HCT116 (cell line): Measurements from ENCODE around the gene KLK13. TPM values are rescaled to one million over a fixed set of nuclear protein-coding genes. Genes with fewer than 3 reads are reported as not detected.

Source experiments
- ATAC-seq: fragments of 200-7000 bp; cut with Tn5 transposase; 2 replicates; pipeline ENCODE4 v1.9.1; 2020; ENCODE audit warnings: mild to moderate bottlenecking, moderate library complexity
- BruUV-seq: library from RNA; stranded (reverse); fragments of 400-500 nt; replicated peaks from 2 replicates; lab custom pipeline; 2021; lab: Mats Ljungman, UMichigan
- CTCF ChIA-PET: fragments of 300-600 bp; sonication (Branson Sonifier 250); formaldehyde crosslinking; loops from one replicate; lab custom pipeline; 2021; ENCODE audit warnings: antibody characterized with exemption; lab: Charles Lee
- POLR2A ChIA-PET: fragments of 300-600, 350-600 bp; sonication (Branson Sonifier 250); formaldehyde crosslinking; loops from one replicate; lab custom pipeline; 2021; ENCODE audit warnings: antibody characterized with exemption; lab: Charles Lee
- RAD21 ChIA-PET, 2 experiments: fragments of 300-600 bp; sonication (Branson Sonifier 250); formaldehyde crosslinking; loops; one replicate each; lab custom pipeline; 2023; ENCODE audit warnings: low total read pairs in 2 of 2; ENCODE audit not compliant: uncharacterized antibody in 2 of 2, unreplicated experiment in 2 of 2, low non-redundant PET in 1 of 2; lab: Charles Lee
- DNase-seq: peaks from one replicate; pipeline ENCODE4 v3.0.0-alpha.2; 2010; ENCODE audit warnings: low read depth, low spot score
- H2AFZ ChIP-seq: fragments of 200-600 bp; shearing (Covaris generic), sonication (generic); 2 replicates; pipeline ENCODE4 v1.6.1; 2017; ENCODE audit warnings: low read depth, mixed run types, mixed read lengths, antibody characterized with exemption, low read length; ENCODE audit not compliant: poor library complexity, severe bottlenecking
- H3K27ac ChIP-seq: 2 replicates; pipeline ENCODE4 v1.5.1; 2012; ENCODE audit warnings: low read depth, low read length
- H3K27me3 ChIP-seq: fragments of 200-600 bp; sonication (generic); 2 replicates; pipeline ENCODE4 v1.6.1; 2016; ENCODE audit warnings: mixed run types, low read length, mixed read lengths; ENCODE audit not compliant: insufficient read depth
- H3K36me3 ChIP-seq, 2 experiments: fragments of 200-500 bp in 1 of 2; fragments of 200-600 bp in 1 of 2; sonication (Bioruptor generic) in 1 of 2; sonication (generic) in 1 of 2; 2 replicates each; pipeline versions ENCODE4 v1.5.1 to v1.6.1; 2014 to 2016; ENCODE audit warnings: low read length in 2 of 2, inconsistent platforms in 1 of 2, mixed read lengths in 1 of 2, mixed run types in 1 of 2; ENCODE audit not compliant: insufficient read depth in 2 of 2, control insufficient read depth in 1 of 2
- H3K4me1 ChIP-seq, 2 experiments: fragments of 200-600 bp in 1 of 2; sonication (generic) in 1 of 2; 2 replicates each; pipeline versions ENCODE4 v1.5.1 to v1.6.1; 2012 to 2017; ENCODE audit warnings: low read length in 2 of 2, inconsistent platforms in 1 of 2, mild to moderate bottlenecking in 1 of 2, mixed read lengths in 1 of 2, mixed run types in 1 of 2, moderate library complexity in 1 of 2; ENCODE audit not compliant: insufficient read depth in 2 of 2, control insufficient read depth in 1 of 2
- H3K4me2 ChIP-seq: fragments of 200-600 bp; sonication (generic); 2 replicates; pipeline ENCODE4 v1.6.1; 2017; ENCODE audit warnings: mixed run types, low read length, mixed read lengths
- H3K4me3 ChIP-seq, 2 experiments: fragments of 200-600 bp in 1 of 2; sonication (generic) in 1 of 2; replicated peaks in 1 of 2; 2 replicates each; pipeline ENCODE4 v1.5.1; 2011 to 2016; ENCODE audit warnings: low read length in 2 of 2, control low read depth in 1 of 2, low read depth in 1 of 2, mild to moderate bottlenecking in 1 of 2, mixed read lengths in 1 of 2, mixed run types in 1 of 2
- H3K79me2 ChIP-seq: fragments of 200-600 bp; sonication (generic); 2 replicates; pipeline ENCODE4 v1.6.1; 2017; ENCODE audit warnings: mild to moderate bottlenecking, mixed run types, low read length, moderate library complexity, mixed read lengths; ENCODE audit not compliant: insufficient read depth
- H3K9ac ChIP-seq: fragments of 200-600 bp; sonication (generic); 2 replicates; pipeline ENCODE4 v1.6.1; 2016; ENCODE audit warnings: low read length, mixed read lengths
- H3K9me2 ChIP-seq: fragments of 200-600 bp; sonication (generic), shearing (Covaris generic); 2 replicates; pipeline ENCODE4 v1.6.1; 2017; ENCODE audit warnings: mixed run types, mild to moderate bottlenecking, moderate library complexity; ENCODE audit not compliant: insufficient read depth
- H3K9me3 ChIP-seq, 2 experiments: fragments of 200-500 bp in 1 of 2; fragments of 200-600 bp in 1 of 2; sonication (Bioruptor generic) in 1 of 2; sonication (generic) in 1 of 2; 2 replicates each; pipeline ENCODE4 v1.6.1; 2014 to 2017; ENCODE audit warnings: low read length in 2 of 2, mixed read lengths in 2 of 2, inconsistent platforms in 1 of 2, low read depth in 1 of 2, mild to moderate bottlenecking in 1 of 2, mixed run types in 1 of 2, moderate library complexity in 1 of 2; ENCODE audit not compliant: control insufficient read depth in 1 of 2, insufficient read depth in 1 of 2
- H4K20me1 ChIP-seq: fragments of 200-600 bp; sonication (generic), shearing (Covaris generic); 2 replicates; pipeline ENCODE4 v1.6.1; 2017; ENCODE audit warnings: mixed run types, mild to moderate bottlenecking, moderate library complexity; ENCODE audit not compliant: insufficient read depth
- CBX3 ChIP-seq: IDR thresholded peaks from 2 replicates; pipeline ENCODE4 v1.6.1; 2012; ENCODE audit warnings: low read depth
- CEBPB ChIP-seq: IDR thresholded peaks from 2 replicates; pipeline ENCODE4 v1.6.1; 2012; ENCODE audit warnings: low read depth
- EGR1 ChIP-seq: IDR thresholded peaks from 2 replicates; pipeline ENCODE4 v1.6.1; 2012; ENCODE audit warnings: low read depth
- ELF1 ChIP-seq: IDR thresholded peaks from 2 replicates; pipeline ENCODE4 v1.6.1; 2012; ENCODE audit warnings: low read depth, borderline replicate concordance
- EZH2 ChIP-seq: fragments of 200-600 bp; sonication (generic); IDR thresholded peaks from 2 replicates; pipeline ENCODE4 v1.6.1; 2017; ENCODE audit warnings: antibody characterized with exemption, mixed run types
- JUND ChIP-seq: IDR thresholded peaks from 2 replicates; pipeline ENCODE4 v1.6.1; 2012
- POLR2A ChIP-seq: IDR thresholded peaks from 2 replicates; pipeline ENCODE4 v1.7.0; 2011; ENCODE audit warnings: borderline replicate concordance; ENCODE audit not compliant: insufficient read depth, insufficient read length; ENCODE audit errors: extremely low read depth
- RAD21 ChIP-seq: IDR thresholded peaks from 2 replicates; pipeline ENCODE4 v1.6.1; 2012; ENCODE audit warnings: low read depth, mild to moderate bottlenecking
- SIN3A ChIP-seq: IDR thresholded peaks from 2 replicates; pipeline ENCODE4 v1.6.1; 2012; ENCODE audit warnings: low read depth
- SP1 ChIP-seq: IDR thresholded peaks from 2 replicates; pipeline ENCODE4 v1.6.1; 2012; ENCODE audit warnings: low read depth
- TCF7L2 ChIP-seq: IDR thresholded peaks from 2 replicates; pipeline ENCODE4 v1.7.0; 2011; ENCODE audit warnings: borderline replicate concordance, inconsistent platforms; ENCODE audit not compliant: insufficient read depth, insufficient read length; ENCODE audit errors: extremely low read depth
- ZNF274 ChIP-seq: fragments of 200-500 bp; sonication (Bioruptor generic); IDR thresholded peaks from 2 replicates; pipeline ENCODE4 v1.6.1; 2014; ENCODE audit warnings: mild to moderate bottlenecking, low read depth, low read length, inconsistent platforms
- intact Hi-C: fragments of 100-400 bp; cut with micrococcal nuclease; formaldehyde crosslinking; loops from 2 replicates; pipeline ENCODE4 v1.10.0; 2022
- total RNA-seq: library from RNA; stranded (reverse); gene quantifications from one replicate; pipeline ENCODE4 v1.2.1, GENCODE V29; 2021; ENCODE audit not compliant: unreplicated experiment
- TF ChIP-seq, protein P1 (sequence below): IDR thresholded peaks from 2 replicates; pipeline ENCODE4 v1.6.1; 2012; ENCODE audit warnings: low read depth
- TF ChIP-seq, protein P2 (sequence below), 3 experiments: fragments of 200-600 bp in 1 of 3; sonication (generic) in 1 of 3; IDR thresholded peaks in 2 of 3; conservative IDR thresholded peaks in 1 of 3; 2 replicates each; pipeline ENCODE4 v1.5.1; 2012 to 2017; ENCODE audit warnings: low read depth in 2 of 3, low read length in 2 of 3, antibody characterized with exemption in 1 of 3, borderline replicate concordance in 1 of 3, control low read depth in 1 of 3, mild to moderate bottlenecking in 1 of 3, mixed read lengths in 1 of 3, mixed run types in 1 of 3, moderate library complexity in 1 of 3; ENCODE audit not compliant: insufficient read depth in 1 of 3
- TF ChIP-seq, protein P3 (sequence below): IDR thresholded peaks from 2 replicates; pipeline ENCODE4 v1.6.1; 2012

The KLK13 gene
- total RNA-seq, 1 experiment from 2014 or later, result 3.2 TPM

DNA sequence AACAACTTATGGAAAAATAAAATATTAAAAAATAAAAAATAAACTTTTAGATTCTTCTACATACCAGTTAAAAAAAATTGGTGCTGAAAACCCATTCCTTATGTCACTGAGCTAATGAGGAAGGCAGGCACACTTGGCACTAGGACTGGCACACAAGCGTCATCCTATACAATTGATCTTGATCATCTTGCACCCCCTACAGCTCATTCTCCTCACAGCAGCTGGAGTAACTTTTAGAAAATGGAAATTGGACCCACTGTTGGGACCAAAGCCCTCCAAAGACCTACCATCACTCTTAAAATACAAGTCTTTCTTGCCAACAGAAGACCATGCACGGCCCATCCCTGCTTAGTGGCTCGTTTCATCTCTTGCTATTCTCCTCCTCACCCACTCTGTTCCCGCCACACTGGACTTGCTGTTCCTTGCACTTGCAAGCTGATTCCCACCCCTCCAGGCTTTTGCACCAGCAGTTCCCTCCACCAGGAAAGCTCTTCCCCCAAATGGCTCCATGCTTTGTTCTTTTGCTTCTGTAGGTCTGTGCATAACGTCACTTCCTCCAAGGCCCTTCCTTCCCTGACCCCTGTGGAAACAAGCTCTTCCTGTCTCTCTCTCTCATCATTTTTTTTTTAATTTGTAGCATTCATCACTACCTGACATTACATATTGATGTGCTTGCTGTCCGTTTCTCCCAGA is 31.7 kb upstream of the KLK13 start:
- no peak overlapping the region for H3K4me3 ChIP-seq
- TF ChIP-seq CEBPB (no peak), POLR2A (no peak), EGR1 (no peak), CBX3 (no peak), TCF7L2 (no peak), ELF1 (no peak), SP1 (no peak), SIN3A (no peak), RAD21 (peak; percentile 69), ZNF274 (no peak), JUND (no peak), EZH2 (no peak)
- TF ChIP-seq, protein P1, sequence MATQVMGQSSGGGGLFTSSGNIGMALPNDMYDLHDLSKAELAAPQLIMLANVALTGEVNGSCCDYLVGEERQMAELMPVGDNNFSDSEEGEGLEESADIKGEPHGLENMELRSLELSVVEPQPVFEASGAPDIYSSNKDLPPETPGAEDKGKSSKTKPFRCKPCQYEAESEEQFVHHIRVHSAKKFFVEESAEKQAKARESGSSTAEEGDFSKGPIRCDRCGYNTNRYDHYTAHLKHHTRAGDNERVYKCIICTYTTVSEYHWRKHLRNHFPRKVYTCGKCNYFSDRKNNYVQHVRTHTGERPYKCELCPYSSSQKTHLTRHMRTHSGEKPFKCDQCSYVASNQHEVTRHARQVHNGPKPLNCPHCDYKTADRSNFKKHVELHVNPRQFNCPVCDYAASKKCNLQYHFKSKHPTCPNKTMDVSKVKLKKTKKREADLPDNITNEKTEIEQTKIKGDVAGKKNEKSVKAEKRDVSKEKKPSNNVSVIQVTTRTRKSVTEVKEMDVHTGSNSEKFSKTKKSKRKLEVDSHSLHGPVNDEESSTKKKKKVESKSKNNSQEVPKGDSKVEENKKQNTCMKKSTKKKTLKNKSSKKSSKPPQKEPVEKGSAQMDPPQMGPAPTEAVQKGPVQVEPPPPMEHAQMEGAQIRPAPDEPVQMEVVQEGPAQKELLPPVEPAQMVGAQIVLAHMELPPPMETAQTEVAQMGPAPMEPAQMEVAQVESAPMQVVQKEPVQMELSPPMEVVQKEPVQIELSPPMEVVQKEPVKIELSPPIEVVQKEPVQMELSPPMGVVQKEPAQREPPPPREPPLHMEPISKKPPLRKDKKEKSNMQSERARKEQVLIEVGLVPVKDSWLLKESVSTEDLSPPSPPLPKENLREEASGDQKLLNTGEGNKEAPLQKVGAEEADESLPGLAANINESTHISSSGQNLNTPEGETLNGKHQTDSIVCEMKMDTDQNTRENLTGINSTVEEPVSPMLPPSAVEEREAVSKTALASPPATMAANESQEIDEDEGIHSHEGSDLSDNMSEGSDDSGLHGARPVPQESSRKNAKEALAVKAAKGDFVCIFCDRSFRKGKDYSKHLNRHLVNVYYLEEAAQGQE, result no peak
- TF ChIP-seq, protein P2, sequence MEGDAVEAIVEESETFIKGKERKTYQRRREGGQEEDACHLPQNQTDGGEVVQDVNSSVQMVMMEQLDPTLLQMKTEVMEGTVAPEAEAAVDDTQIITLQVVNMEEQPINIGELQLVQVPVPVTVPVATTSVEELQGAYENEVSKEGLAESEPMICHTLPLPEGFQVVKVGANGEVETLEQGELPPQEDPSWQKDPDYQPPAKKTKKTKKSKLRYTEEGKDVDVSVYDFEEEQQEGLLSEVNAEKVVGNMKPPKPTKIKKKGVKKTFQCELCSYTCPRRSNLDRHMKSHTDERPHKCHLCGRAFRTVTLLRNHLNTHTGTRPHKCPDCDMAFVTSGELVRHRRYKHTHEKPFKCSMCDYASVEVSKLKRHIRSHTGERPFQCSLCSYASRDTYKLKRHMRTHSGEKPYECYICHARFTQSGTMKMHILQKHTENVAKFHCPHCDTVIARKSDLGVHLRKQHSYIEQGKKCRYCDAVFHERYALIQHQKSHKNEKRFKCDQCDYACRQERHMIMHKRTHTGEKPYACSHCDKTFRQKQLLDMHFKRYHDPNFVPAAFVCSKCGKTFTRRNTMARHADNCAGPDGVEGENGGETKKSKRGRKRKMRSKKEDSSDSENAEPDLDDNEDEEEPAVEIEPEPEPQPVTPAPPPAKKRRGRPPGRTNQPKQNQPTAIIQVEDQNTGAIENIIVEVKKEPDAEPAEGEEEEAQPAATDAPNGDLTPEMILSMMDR (IDR thresholded peaks at IDR 0.05 in 2 of 3, conservative IDR thresholded peaks at IDR 0.05 in 1 of 3; ENCODE audit: borderline replicate concordance in 1 of 3, insufficient read depth in 1 of 3, low read depth in 2 of 3, low read length in 2 of 3), result peak; percentile 49 to 61 (median 54); a peak in 5 of 6 replicates
- TF ChIP-seq, protein P3, sequence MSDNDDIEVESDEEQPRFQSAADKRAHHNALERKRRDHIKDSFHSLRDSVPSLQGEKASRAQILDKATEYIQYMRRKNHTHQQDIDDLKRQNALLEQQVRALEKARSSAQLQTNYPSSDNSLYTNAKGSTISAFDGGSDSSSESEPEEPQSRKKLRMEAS, result no peak
- H4K20me1 ChIP-seq, result no peaks in the 10 kb centered on the region
- intact Hi-C loops, result loop anchor here (2.0 to 10.0 kb wide), 5 partner anchors 166 to 732 kb away; partner anchors contain the start of gene NAPSA
- TSS peak; percentile 18 for BruUV-seq
- H3K9me3 ChIP-seq, result no peaks in the 10 kb centered on the region
- ChIA-PET POLR2A (interaction anchor here (0.6 to 1.7 kb wide), 4 partner anchors 75 to 768 kb away, joined by 3 to 7 read pairs (median 4); partner anchors contain the start of gene KLK10), CTCF (interaction anchor here (0.7 to 6.3 kb wide), 24 partner anchors 9 to 559 kb away, joined by 3 to 140 read pairs (median 3); partner anchors contain the start of genes KLK10, KLK7 and KLK8), RAD21 (interaction anchor here (0.8 to 1.7 kb wide), 6 partner anchors 75 to 175 kb away, joined by 3 to 10 read pairs (median 4); no protein-coding TSS in a partner anchor)
- H3K27ac ChIP-seq, result no peak overlapping the region
- no peak overlapping the region for H2AFZ ChIP-seq
- ATAC-seq, result peak; percentile 62
- H3K79me2 ChIP-seq, result no peaks in the 10 kb centered on the region
- H3K9ac ChIP-seq, result no peak overlapping the region
- H3K9me2 ChIP-seq, result no peaks in the 10 kb centered on the region
- H3K4me1 ChIP-seq, result peaks cover 2 to 6% of the 10 kb centered on the region in 2 experiments; a peak in 2 of 4 replicates
- H3K4me2 ChIP-seq, result no peak overlapping the region
- DNase-seq, result peak; percentile 21
- peaks cover 0 to 5% of the 10 kb centered on the region in 2 experiments; a peak in 1 of 4 replicates for H3K36me3 ChIP-seq
- H3K27me3 ChIP-seq, result no peaks in the 10 kb centered on the region
